ENCODE data around the gene SNTB2.
A peak's percentile ranks its signal among the peaks of the same experiment; 100 is the strongest.

SNTB2 gene

DNA sequence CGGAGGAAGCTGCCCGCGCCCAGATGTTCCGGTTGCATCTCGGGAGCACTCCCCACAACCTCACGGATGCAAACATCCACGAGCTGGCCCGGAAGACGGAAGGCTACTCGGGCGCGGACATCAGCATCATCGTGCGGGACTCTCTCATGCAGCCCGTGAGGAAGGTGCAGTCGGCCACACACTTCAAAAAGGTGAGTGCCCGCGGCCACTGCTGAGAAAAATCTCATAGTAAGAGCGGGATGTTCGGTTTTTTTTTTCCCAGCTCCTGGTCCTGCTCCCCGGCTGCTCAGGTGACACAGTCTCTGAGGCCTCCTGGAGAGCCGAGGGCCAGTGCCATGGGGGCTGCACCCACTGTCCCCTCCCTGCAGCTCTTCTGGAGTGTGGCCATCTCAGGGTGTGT, 134.1 kb downstream of the SNTB2 start:
- no peak for DNase-seq

GRCh38 chr16:69322343-69322742, 135.4 kb downstream of the SNTB2 start:
- DNase-seq, result no peak

GRCh38 chr16:69323415-69323814, 136.5 kb downstream of the SNTB2 start:
- no peak for DNase-seq

DNA sequence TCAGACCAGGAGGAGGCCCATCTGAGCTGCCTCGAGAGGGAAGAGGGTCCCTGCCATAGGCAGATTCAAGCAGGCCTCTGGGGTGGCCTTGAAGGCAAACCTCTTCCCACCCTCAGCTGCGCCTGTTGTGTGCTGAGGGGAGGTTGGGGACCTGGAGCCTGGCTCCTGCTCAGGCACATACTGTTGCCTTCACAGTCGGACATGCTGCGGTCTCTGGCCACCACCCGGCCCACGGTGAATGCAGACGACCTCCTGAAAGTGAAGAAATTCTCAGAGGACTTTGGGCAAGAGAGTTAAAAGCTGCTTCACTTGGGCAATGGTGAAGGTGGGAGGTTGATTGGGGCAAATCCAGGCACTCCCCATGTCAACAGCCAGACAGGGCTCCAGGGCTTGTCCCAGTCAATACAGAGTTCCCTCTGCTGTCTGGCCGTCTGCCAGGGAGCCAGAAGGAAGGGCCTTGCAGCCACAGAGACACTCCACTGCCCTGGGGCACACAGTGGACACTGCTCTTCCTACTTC, 137.1 kb downstream of the SNTB2 start:
- no peak for DNase-seq

GRCh38 chr16:69324585-69325253, 137.8 kb downstream of the SNTB2 start:
- DNase-seq, result no peak

- no peak for DNase-seq
Observed at GRCh38 chr16:69325784-69326171, 138.8 kb downstream of the SNTB2 start.

- no peak for DNase-seq
Observed at GRCh38 chr16:69326172-69326873, 139.4 kb downstream of the SNTB2 start.

- no peak for DNase-seq
Observed at GRCh38 chr16:69327585-69328310, 140.8 kb downstream of the SNTB2 start.

DNA sequence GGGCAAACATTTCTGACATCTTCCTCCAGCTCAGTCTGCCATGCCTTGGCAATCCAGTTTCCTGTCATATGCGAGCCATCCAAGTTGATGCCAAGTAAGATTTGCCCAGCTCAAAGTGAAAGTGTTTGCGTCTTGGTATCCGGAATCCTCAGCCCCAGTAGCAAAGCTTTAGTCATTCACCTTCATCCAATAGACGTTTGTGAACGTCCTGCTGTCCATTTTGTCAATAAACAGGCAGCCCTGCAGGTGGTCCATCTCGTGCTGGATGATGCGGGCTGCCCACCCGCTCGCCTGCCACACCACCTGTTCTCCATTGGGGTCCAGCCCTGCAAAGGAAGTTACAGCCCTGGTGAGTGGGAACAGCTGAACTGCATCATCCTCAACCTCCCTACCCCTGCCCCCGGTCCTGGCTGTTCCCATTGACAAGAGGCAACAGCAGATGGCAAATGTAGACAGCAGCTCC, 141.9 kb downstream of the SNTB2 start:
- DNase-seq, result no peak

GRCh38 chr16:69329369-69330285, 142.7 kb downstream of the SNTB2 start:
- DNase-seq, result no peak

DNA sequence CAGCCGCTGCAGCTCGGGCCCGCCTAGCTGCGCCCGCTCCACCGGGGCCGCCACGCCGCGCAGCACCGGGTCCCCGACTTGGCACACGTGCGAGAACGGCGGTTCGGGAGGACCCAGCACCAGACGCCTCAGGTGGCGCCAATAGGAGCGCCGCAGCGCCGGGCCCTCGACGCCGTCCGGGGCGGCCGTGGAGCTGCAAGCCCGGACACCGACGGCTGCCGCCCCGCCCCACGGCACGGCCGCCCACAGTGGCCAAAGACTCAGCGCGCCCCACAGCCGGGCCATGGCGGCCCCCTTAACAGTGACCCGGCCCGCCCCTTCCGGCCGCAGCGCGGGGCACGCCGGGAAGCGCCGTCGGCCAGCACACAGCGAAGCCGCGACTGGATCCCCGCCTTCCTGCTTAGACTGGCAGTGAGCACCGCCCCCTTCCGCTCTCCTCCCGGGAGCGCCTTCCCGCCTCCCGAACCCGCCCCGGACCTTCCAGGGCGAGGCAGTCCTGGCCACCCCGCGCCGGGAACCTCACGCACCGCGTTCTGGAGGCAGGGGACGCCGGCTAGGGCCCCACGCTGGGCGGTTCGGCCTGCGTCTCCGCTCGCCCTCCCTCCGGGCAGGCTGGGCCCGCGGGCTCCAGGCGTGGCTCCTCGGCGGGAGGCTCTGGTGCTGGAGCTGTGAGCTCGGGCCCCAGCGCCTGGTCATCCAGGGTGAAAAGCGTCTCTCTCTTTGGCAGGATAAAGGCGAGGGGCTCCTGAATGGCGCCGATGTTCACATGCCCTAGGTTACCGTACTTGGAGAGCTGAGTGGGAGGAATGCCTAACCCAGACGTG, 143.5 kb downstream of the SNTB2 start, which contains the start of gene PDF:
Gene PDF, minus strand, starts transcription at position 303 of the 824 bp plus-strand sequence. Its CDS starts 18 bp downstream, at position 285.
- peak; percentile 44 for DNase-seq

DNA sequence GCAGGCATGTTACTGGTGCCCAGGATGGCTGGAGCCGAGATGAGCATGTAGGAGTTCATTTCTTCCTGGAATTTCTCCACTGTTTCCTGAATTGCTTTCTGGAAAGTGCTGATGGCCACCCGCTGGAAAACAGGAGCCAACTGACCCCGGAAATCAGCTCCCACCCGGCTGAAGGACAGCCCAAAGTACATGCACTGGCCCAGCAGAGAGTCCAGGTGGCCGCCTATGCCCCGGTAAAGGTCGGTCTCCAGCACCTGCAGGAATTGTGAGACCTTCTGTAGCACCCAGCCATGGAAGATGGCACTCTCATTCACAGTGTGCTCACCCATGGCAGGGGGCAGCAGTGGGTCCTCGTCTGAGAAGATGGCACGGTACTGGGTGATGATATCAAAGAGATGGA, 147.7 kb downstream of the SNTB2 start:
- DNase-seq, result no peak

DNA sequence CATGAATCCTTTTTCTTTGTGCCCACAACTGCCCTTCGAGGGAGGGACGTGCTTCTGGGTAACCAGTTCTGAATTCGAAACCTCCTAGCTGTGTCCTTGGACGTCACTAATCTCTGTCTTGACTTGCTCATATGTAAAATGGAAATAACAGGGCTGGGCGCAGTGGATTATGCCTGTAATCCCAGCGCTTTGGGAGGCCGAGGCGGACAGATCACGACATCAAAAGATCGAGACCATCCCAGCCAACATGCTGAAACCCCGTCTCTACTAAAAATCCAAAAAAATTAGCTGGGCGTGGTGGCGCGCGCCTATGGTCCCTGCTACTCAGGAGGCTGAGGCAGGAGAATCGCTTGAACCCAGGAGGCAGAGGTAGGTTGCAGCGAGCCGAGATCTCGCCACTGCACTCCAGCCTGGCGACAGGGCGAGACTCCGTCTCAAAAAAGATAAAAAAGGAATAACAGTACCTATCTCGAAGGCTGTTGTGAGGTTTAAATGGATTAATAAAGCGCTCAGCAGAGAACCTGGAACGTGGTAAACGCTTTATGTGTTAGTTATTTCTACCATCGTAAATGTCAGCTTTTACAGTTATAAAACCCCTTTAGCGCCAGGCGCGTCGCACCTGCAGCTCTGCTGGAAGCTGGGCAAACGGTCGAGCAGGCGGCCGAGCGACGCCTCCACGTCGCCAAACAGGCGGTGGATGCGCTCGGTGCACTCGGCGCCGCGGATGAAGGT, 151.8 kb downstream of the SNTB2 start:
- no peak for DNase-seq

DNA sequence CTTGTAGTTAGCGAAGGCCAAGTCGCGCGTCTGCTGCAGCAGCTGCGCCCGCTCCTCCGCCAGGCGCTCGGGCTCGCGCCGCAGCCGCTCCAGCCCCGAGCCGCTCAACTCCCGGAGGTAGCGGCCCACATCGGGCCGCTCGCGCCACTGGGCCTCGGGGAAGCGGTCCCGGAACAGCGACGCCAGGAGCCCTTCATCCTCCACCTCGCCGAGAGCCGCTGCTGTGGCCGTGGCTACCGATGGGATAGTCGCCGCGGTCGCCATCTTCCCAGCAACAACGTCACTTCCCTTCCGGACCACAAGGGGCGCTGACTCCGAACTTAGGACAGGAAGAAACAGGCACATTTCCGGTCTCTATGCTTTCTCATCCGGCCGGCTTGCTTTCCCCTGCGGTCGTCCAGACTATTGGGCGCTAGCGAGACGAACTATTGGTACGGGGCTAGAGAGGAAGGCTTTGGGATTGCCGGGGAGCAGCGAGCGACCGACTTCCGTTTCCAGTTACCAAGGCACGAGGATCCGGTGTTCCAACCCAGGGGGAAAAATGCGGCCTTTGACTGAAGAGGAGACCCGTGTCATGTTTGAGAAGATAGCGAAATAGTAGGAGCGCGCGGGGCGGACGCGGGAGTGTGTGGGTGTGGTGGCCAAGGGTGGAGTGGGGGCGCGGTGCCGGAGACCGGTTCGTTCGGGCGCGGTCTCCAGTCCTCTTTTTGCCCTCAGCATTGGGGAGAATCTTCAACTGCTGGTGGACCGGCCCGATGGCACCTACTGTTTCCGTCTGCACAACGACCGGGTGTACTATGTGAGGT, 152.5 kb downstream of the SNTB2 start, which contains the start of the genes COG8 and NIP7:
Gene COG8, minus strand, starts transcription at position 276 of the 806 bp plus-strand sequence. Its CDS starts 12 bp downstream, at position 264.
Gene NIP7, plus strand, starts transcription at position 484 of the 806 bp plus-strand sequence. Its CDS starts 58 bp downstream, at position 542.
- DNase-seq, result peak; percentile 76

DNA sequence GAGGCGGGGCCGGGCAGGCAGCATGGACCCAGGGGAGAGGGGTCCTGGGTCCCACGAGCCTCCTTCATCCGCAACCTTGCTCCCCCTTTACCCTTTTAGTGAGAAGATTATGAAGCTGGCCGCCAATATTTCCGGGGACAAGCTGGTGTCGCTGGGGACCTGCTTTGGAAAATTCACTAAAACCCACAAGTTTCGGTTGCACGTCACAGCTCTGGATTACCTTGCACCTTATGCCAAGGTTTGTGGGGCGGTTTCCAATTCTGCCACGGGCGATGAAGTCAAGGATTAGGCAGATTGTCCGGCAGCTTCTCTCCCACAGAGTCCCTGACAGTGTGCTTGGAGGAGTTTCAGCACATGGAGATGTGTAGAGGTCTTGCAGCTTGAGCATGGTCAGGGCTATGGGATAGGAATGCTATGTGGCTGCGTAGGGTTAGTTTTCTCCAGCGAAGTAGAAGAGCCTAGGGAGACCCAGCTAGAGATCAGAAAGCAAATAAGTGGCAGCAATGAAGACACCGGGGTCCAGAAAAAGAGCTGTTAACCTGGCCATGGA, 153.2 kb downstream of the SNTB2 start:
- DNase-seq, result no peak

- no peak for DNase-seq
Observed at GRCh38 chr16:69344171-69344570, 157.2 kb downstream of the SNTB2 start.

DNA sequence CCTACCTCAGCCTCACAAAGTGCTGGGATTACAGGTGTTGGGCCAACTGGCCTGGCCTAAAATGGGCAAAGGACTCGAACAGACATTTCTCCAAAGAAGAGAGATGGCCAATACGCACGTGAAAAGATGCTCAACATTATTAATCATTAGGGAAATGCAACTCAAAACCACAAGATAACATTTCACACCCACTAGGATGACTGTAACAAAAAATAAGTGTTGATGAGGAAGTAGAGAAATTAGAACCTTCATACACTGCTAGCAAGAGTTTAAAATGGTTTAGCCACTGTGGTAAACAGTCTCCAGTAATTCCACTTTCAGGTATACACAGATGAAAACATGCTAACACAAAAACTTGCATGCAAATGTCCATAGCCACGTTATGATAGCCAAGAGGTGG, 159.0 kb downstream of the SNTB2 start:
- DNase-seq, result no peak

DNA sequence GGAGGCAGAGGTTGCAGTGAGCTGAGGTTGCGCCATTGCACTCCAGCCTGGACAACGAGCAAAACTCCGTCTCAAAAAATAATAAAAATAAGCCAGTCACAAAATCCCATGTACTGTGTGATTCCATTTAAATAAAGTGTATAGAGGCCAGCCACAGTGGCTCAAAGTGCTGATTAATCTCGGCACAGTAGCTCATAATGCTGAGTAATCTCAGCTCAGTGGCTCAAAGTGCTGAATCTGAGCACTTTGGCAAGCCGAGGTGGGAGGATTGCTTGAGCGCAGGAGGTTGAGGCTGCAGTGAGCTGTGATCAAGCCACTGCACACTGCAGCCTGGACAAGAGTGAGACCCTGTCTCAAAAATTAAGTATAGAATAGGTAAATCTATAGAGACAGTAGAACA, 159.7 kb downstream of the SNTB2 start:
- no peak for DNase-seq

GRCh38 chr16:69348222-69348621, 161.3 kb downstream of the SNTB2 start:
- no peak for DNase-seq

Data from NCI-H1048 (cell line).